Vagina (tissue), 2 donors: Measurements from ENCODE around the gene NFXL1.

Experiments
- POLR2A ChIP-seq, 2 donors: fragments of 450-650 bp; IDR thresholded peaks; one replicate each; pipeline ENCODE4 v1.6.1; 2017; ENCODE audit warnings: antibody characterized with exemption in 2 of 2, mild to moderate bottlenecking in 2 of 2, moderate library complexity in 2 of 2
- POLR2AphosphoS5 ChIP-seq, 2 donors: sonication (generic); formaldehyde crosslinking; IDR thresholded peaks; one replicate each; pipeline ENCODE4 v1.9.0; 2017; ENCODE audit warnings: antibody characterized with exemption in 2 of 2, mild to moderate bottlenecking in 2 of 2, low read depth in 1 of 2; ENCODE audit not compliant: insufficient read depth in 1 of 2
- TF ChIP-seq, protein P1 (sequence below), 3 experiments: fragments of 450-650 bp in 2 of 3; fragments of 200-600 bp in 1 of 3; sonication (generic) in 1 of 3; IDR thresholded peaks; one replicate each; pipeline ENCODE4 v1.5.1; 2017 to 2019; ENCODE audit warnings: antibody characterized with exemption in 3 of 3, mild to moderate bottlenecking in 2 of 3, moderate library complexity in 2 of 3

DNA sequence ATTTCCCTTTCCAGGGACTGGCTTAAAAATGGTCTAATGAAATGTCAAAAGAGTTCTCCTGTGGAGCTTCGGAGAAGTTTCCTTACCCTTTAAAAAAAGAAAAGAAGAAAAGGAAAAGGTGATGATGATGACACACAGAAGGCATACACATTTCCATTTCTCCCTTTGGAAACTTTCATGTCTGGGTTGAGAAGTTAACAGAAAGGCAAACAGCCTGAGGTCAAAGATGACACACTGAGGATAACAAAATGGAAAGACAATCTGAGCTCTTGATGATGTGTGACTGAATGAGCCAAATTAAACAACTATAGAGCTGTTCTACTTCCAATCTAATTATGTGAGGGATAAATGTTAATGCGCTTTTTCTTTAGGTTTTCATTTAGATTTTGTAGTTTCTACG lies 32.2 kb downstream of the NFXL1 start:
- TF ChIP-seq POLR2AphosphoS5 (IDR thresholded peaks at IDR 0.05; ENCODE audit: insufficient read depth in 1 of 2, low read depth in 1 of 2) = no peak
- TF ChIP-seq, protein P1, sequence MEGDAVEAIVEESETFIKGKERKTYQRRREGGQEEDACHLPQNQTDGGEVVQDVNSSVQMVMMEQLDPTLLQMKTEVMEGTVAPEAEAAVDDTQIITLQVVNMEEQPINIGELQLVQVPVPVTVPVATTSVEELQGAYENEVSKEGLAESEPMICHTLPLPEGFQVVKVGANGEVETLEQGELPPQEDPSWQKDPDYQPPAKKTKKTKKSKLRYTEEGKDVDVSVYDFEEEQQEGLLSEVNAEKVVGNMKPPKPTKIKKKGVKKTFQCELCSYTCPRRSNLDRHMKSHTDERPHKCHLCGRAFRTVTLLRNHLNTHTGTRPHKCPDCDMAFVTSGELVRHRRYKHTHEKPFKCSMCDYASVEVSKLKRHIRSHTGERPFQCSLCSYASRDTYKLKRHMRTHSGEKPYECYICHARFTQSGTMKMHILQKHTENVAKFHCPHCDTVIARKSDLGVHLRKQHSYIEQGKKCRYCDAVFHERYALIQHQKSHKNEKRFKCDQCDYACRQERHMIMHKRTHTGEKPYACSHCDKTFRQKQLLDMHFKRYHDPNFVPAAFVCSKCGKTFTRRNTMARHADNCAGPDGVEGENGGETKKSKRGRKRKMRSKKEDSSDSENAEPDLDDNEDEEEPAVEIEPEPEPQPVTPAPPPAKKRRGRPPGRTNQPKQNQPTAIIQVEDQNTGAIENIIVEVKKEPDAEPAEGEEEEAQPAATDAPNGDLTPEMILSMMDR (IDR thresholded peaks at IDR 0.05) = no peak
- TF ChIP-seq POLR2A (IDR thresholded peaks at IDR 0.05) = no peak
